Loucy (cell line): ENCODE results near the gene BLNK.

ENCODE experiments used
- CTCF ChIP-seq: fragments of 200-600 bp; sonication (generic); conservative IDR thresholded peaks from 2 replicates; pipeline ENCODE4 v1.5.1; 2014; ENCODE audit warnings: mild to moderate bottlenecking, antibody characterized with exemption, low read length
- EZH2phosphoT487 ChIP-seq: fragments of 200-600 bp; IDR thresholded peaks from 2 replicates; pipeline ENCODE4 v1.6.1; 2018; ENCODE audit warnings: antibody characterized with exemption, mild to moderate bottlenecking, moderate library complexity, borderline replicate concordance

GRCh38 chr10:96272316-96273280, 1.2 kb upstream of the BLNK start:
- TF ChIP-seq CTCF: no peak
- no peak for TF ChIP-seq EZH2phosphoT487
